CD4-positive, alpha-beta T cell treated with Interleukin-21 for 1 hour (primary cell): ENCODE results near the gene MIA3.

Experiments
- DNase-seq: peaks from one replicate; pipeline ENCODE4 v3.0.0-alpha.2; 2020

Gene MIA3

GRCh38 chr1:222618880-222619596, 1.1 kb downstream of the MIA3 start:
- no peak for DNase-seq

GRCh38 chr1:222620566-222620965, 2.7 kb downstream of the MIA3 start:
- DNase-seq: no peak

DNA sequence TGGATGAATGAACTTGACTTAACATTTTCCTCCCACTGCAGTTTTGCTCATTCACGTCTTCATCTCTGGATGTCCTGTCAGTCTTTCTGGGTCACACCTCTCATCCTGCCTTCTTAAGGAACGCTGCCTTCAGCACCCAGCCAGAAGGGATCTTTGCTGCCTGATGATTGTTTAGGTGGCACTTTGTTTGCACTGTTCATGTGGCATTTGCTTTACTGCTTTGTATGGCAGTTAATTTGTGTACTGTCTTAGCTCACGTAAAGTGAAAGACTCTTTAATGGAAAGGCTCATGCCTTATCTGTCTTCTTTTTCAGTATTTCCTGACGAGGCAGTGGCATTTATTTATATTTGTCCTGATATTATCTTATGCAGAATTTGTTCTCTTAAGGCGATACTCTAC, 4.9 kb downstream of the MIA3 start:
- no peak for DNase-seq

- DNase-seq: no peak
Observed at GRCh38 chr1:222623458-222623857, 5.6 kb downstream of the MIA3 start.

GRCh38 chr1:222624214-222624613, 6.3 kb downstream of the MIA3 start:
- no peak for DNase-seq

DNA sequence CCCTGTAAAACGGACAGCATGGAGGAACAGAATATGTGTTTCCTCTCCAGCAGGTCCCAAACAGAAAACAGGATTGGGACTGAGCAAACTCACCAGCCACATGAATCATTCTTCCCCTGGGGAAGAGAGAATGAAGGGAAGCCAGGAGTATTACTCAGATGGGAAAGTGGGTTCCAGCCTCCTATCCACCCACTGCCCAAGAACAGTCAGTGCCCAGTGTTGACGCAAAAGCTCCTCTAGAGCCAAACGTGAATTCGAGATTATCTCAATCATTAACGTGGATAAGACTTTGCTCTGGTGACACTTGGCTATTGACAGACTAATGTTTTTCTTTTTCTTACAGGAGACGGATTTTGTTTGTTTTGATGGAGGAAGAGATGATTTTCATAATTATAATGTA, 9.3 kb downstream of the MIA3 start:
- DNase-seq: no peak

DNA sequence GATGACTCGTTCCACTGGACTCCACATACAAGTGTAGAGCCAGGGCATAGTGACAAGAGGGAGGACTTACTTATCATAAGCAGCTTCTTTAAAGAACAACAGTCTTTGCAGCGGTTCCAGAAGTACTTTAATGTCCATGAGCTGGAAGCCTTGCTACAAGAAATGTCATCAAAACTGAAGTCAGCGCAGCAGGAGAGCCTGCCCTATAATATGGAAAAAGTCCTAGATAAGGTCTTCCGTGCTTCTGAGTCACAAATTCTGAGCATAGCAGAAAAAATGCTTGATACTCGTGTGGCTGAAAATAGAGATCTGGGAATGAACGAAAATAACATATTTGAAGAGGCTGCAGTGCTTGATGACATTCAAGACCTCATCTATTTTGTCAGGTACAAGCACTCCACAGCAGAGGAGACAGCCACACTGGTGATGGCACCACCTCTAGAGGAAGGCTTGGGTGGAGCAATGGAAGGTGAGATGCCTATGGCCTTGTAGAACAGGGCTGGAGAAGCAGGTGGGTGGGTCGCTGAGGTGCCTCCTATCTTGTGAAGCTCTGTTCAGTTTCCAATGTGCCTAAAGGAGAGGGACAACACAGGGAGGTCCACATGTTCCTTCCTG, 12.1 kb downstream of the MIA3 start:
- DNase-seq: no peak

DNA sequence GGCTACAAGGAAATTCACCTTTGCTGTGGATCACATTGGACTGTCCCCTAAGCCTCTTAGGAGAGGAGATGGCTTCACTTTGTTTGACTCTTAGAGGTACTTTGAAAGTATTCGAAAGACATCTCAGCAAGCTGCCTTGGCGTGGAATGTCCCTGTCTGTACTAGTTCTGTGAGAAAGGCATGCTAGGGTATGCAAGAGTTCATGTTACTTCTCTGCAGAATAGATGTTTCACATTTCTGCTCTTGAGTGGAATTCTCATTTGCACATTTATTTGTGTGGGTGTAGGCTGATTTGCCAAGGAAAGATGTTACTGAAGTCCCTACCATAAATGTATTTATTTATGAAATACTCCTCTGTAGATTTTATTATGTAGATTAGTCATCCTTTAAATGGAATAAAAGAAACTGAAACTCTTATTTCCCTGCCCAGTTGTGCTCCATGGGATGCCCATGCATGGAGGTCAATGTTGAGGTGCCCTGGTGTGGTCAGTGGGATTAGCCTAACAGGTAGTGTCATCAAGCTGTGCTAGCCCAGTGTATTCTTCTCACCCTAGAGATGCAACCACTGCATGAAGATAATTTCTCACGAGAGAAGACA, 13.8 kb downstream of the MIA3 start:
- no peak for DNase-seq

DNA sequence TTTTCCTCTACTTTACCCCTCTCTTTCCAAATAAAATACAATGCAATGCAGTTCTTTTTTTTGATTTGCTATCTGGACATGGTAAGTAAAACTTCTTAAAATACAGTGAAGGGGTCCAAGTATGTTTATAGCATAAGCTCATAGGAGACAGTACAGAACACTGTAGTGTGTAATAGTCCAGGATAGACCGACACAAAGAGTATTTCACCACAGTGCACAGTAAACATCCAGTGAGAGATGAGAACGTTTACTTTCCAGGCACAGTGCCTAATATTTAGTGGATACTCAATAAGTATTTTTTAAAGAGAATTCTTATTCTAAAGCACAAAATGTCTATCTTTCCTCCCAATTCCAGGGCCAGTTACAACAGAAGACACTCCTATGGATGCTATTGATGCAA, 14.9 kb downstream of the MIA3 start:
- no peak for DNase-seq

- DNase-seq: peak; percentile 88
Observed at GRCh38 chr1:222634180-222635013, 16.5 kb downstream of the MIA3 start.

DNA sequence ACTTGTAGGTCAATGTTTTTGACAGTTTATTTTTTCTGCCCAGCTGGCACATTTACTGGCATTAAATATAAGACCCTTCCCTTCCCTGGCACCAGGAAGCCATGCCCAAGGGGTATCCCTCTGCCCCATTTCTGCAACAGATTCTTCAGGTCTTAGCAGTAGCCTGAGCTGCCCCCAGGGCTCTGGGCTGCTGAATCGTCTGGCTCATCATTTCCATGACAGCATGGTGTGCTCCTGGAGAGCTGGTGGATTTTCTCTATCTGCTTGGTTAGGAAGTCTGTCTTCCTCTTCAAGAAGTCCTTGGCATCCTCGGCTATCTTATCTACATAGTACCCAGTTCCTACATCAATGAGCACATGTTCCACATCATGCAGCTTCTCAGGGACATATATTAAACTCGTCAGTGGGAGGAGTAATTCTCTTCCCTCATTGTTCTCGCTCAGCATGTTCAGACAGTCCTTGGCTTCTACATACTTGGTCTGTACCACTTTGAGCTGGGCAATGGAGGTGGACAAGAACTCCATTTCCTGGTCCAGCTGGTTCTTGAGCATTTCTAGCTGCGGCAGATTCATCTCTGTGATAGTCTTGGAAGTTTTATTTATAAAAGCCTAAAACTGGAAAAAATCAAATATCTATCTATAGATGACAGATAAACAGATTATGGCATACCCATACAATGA, 23.5 kb downstream of the MIA3 start:
- DNase-seq: no peak

DNA sequence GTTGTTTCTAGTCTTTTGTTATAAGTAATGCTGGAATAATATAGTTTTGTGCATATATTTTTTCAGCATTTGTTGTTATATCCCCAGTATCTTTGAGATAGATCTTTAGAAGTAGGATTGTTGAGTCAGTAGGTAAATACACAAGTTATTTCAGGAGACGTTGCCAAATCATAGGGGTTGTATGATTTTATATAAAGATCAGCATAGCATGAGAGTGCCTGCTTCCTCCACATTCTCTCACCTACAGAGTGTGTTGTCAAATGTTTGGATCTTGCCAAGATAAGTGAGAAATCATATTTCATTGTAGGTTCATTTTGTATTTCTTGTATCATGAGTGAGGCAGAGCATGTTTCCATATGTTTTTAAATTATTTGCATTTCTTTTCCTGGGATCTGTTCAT, 24.6 kb downstream of the MIA3 start:
- no peak for DNase-seq

DNA sequence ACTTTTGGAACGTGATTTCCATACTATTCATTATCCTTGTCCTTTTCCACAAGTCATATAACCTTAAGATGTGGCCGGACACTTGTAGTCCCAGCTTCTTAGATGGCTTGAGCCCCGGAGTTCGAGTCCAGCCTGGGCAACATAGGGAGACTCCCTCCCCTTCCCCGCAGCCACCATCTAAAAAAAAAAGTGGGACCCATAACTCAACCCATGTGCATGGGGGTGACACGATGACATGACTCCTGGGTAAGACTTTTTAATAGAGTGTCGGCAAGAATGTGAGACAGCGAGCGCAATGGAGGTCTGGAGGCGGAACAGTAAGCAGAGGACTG, 25.7 kb downstream of the MIA3 start:
- DNase-seq: no peak

DNA sequence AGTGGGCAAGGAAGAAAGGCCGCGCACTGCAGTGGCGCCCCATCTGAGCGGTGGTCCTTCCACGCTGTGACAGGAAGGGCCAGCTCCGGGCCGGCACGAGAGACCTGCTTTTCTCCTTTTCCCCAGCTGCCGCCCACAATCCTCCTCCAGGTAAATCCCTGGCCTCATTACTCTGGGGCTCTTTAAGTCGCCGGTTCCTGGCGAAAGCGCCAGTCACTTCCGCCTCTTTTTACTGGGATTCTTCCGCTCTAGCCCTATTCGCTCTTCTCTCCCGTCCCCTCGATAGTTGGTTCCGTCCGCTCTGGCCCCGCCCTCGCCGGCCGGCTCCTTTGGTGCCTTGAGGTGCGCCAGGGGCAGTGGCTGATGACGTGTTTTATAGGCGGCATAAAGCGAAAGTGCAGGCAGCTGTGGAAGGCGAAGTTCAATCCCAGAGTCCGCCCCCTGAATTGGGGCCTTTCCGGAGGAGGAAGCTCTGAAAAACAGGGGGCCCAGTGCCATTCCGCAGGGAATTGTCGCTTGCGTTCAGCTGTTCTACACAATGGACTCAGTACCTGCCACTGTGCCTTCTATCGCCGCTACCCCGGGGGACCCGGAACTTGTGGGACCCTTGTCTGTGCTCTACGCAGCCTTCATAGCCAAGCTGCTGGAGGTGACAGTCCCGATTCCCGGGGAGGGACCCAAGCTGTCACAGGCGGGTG, 26.2 kb downstream of the MIA3 start:
- peak; percentile 99 for DNase-seq

DNA sequence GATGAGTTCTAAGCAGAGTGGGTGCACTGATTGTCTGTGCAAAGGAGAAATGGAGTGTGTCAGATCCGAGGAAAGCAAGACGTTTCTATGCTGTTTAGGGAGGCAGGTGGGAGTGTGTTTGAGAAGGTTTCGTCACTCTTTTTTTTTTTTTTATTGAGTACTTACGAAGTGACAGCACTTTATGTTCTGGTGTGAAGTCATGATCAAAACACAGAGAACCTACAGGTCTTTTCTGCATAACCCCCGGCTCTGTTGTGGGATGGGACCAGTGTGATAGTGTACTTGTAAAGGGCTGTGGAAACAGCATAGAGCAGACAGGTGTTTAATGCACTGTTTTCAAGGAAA, 26.7 kb downstream of the MIA3 start:
- DNase-seq: peak; percentile 68

- DNase-seq: no peak
Observed at GRCh38 chr1:222652676-222653075, 34.8 kb downstream of the MIA3 start.

DNA sequence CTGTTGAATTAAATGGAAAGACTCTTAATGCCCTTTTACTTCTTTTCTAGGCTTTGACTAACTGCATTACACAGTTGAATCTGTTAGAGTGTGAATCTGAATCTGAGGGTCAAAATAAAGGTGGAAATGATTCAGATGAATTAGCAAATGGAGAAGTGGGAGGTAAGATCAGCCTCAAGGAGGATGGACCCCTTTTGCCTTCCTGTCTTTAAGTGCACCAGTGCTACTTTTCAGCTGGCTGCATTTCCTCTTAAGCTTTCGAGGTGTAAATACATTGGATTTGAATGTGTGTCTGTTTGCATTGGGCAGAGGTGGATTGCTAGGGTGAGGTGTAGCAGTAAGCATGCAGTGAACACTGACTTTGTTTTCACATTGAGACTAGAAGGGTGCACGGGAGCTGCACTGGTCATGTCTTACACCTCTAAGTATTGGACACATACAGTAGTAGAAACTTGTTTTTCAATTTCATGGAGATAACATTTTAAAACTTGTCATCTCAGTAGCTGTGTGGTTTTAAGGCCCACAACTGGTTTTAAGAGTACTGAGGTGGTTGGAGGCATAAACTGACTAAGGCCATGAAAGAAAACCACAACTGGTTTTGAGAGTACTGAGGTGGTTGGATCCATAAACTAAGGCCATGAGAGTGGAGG, 35.4 kb downstream of the MIA3 start:
- peak; percentile 38 for DNase-seq

DNA sequence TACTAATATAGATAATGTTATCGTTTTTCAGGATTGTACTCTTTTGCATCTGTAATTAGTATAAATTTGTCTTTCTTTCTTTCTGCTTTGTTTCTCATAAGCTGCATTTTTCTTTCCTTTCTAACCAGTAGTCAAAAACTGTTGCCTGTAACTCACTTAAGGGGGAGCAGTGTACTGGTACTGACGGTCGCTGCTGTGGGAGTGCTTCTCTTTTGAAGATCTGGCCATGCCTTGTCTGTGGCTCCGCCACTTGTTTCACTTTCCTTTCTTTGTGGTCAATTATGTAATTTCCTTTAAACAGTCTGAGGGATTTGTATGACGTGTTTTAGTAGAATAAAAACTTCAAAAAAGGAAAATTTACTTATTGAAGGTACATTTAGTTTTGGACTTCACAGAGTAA, 37.0 kb downstream of the MIA3 start:
- DNase-seq: peak; percentile 93

DNA sequence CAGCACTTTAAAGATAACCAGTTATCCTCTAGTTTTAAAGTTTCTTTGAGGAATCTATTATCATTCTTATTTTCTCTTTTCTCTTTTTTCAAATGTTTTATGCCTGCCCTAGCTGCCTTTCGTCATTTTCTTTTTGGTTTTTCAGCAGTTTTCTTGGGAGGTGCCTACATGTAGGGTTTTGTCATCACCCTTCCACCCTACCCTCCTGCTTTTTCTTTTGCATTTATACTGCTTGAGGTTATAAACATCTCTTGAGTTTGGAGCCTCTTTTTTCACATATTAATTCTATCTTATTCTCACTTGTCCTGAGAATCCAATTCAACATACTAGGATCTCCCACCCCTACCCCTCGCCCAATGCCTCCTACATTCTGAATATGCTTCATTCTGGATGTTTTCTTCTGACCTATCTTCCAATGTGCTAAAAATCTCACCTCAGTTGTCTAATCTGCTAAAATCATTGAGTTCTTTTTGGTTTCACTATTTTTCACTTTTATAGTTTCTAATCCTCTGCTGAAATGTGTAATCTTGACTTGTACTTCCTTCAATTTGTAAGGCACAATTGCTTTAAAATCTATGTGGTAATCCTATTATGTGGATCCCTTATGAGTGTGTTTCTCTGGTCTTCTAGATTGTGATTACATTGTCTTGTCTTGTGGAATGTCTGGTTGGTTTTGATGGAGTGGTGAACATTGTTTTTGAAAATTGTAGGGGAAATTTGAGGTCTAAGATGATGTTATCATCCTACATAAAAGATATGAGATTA, 38.7 kb downstream of the MIA3 start:
- DNase-seq: no peak

- DNase-seq: no peak
Observed at GRCh38 chr1:222657899-222658298, 40.0 kb downstream of the MIA3 start.

DNA sequence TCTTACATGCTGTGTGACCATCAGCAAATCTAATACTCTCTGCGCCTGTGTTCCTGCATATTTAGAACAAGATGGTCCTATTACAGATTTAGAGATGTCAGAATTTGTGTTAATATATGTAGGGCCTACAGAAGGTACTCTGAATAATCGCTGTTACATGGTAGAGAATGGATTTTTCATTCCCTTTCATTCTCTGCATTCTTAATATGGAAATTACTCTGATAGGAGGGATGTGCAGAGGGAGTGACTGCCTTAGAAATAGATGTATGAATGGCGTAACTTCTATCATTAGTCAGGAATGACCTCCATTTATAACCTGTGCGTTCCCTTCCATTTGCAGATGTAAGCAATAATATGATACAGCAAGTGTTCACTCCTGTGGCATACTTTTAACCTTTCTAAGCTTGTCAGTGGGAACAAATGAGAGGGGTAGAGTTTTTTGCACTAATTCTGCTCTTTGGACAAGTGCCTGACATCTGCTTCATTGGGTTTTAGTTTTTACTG, 45.6 kb downstream of the MIA3 start:
- DNase-seq: no peak
